ENCODE results near the gene FMO2. TPM values are rescaled to one million over a fixed set of nuclear protein-coding genes. Genes with fewer than 3 reads are reported as not detected.

The FMO2 gene
- total and polyA plus RNA-seq, 10 of the 15 experiments (the other 5 are each of a cell fraction or from before 2014, with no cell fraction given), result not detected

- TF ChIP-seq, protein P1, sequence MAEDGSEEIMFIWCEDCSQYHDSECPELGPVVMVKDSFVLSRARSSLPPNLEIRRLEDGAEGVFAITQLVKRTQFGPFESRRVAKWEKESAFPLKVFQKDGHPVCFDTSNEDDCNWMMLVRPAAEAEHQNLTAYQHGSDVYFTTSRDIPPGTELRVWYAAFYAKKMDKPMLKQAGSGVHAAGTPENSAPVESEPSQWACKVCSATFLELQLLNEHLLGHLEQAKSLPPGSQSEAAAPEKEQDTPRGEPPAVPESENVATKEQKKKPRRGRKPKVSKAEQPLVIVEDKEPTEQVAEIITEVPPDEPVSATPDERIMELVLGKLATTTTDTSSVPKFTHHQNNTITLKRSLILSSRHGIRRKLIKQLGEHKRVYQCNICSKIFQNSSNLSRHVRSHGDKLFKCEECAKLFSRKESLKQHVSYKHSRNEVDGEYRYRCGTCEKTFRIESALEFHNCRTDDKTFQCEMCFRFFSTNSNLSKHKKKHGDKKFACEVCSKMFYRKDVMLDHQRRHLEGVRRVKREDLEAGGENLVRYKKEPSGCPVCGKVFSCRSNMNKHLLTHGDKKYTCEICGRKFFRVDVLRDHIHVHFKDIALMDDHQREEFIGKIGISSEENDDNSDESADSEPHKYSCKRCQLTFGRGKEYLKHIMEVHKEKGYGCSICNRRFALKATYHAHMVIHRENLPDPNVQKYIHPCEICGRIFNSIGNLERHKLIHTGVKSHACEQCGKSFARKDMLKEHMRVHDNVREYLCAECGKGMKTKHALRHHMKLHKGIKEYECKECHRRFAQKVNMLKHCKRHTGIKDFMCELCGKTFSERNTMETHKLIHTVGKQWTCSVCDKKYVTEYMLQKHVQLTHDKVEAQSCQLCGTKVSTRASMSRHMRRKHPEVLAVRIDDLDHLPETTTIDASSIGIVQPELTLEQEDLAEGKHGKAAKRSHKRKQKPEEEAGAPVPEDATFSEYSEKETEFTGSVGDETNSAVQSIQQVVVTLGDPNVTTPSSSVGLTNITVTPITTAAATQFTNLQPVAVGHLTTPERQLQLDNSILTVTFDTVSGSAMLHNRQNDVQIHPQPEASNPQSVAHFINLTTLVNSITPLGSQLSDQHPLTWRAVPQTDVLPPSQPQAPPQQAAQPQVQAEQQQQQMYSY (CRISPR knock-in tag; IDR thresholded peaks at IDR 0.05), result no peak
- TF ChIP-seq EZH2 (IDR thresholded peaks at IDR 0.05; ENCODE audit: borderline replicate concordance, control insufficient read depth, low read depth, low read length) (no peak), NBN (IDR thresholded peaks at IDR 0.05) (no peak)
- TF ChIP-seq, protein P2, sequence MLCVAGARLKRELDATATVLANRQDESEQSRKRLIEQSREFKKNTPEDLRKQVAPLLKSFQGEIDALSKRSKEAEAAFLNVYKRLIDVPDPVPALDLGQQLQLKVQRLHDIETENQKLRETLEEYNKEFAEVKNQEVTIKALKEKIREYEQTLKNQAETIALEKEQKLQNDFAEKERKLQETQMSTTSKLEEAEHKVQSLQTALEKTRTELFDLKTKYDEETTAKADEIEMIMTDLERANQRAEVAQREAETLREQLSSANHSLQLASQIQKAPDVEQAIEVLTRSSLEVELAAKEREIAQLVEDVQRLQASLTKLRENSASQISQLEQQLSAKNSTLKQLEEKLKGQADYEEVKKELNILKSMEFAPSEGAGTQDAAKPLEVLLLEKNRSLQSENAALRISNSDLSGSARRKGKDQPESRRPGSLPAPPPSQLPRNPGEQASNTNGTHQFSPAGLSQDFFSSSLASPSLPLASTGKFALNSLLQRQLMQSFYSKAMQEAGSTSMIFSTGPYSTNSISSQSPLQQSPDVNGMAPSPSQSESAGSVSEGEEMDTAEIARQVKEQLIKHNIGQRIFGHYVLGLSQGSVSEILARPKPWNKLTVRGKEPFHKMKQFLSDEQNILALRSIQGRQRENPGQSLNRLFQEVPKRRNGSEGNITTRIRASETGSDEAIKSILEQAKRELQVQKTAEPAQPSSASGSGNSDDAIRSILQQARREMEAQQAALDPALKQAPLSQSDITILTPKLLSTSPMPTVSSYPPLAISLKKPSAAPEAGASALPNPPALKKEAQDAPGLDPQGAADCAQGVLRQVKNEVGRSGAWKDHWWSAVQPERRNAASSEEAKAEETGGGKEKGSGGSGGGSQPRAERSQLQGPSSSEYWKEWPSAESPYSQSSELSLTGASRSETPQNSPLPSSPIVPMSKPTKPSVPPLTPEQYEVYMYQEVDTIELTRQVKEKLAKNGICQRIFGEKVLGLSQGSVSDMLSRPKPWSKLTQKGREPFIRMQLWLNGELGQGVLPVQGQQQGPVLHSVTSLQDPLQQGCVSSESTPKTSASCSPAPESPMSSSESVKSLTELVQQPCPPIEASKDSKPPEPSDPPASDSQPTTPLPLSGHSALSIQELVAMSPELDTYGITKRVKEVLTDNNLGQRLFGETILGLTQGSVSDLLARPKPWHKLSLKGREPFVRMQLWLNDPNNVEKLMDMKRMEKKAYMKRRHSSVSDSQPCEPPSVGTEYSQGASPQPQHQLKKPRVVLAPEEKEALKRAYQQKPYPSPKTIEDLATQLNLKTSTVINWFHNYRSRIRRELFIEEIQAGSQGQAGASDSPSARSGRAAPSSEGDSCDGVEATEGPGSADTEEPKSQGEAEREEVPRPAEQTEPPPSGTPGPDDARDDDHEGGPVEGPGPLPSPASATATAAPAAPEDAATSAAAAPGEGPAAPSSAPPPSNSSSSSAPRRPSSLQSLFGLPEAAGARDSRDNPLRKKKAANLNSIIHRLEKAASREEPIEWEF (IDR thresholded peaks at IDR 0.05; ENCODE audit: insufficient replicate concordance, low read depth, low read length), result no peak
These were observed 47.5 kb upstream of the FMO2 start (continued) for GRCh38 chr1:171137580-171137979.

All from GM12878 (cell line).